NCI-H1694 treated with DMSO at 0.1 percent for 48 hours (cell line): ENCODE data around the gene SPATA4.
"Not testable (repeated sequence)": the region's sequence is repeated elsewhere in the genome, so short reads cannot be mapped to it uniquely, and the experiment has no call there.

ENCODE experiments used
- DNase-seq: peaks from one replicate; lab custom pipeline; 2025; lab: John Stamatoyannopoulos, UW

Gene SPATA4

GRCh38 chr4:176195184-176195978 is at the start of gene SPATA4:
Gene SPATA4, minus strand, starts transcription at chr4:176195585. Its CDS starts 23 bp downstream, at chr4:176195562.
- peak; percentile 58 for DNase-seq

GRCh38 chr4:176242764-176243347 is 47.5 kb upstream of the SPATA4 start:
- DNase-seq = no peak

- DNase-seq = no peak
Measured at GRCh38 chr4:176241703-176242102, 46.3 kb upstream of the SPATA4 start.

- DNase-seq = no peak
Measured at GRCh38 chr4:176238826-176239225, 43.4 kb upstream of the SPATA4 start.

- no peak for DNase-seq
Measured at GRCh38 chr4:176238157-176238610, 42.8 kb upstream of the SPATA4 start.

GRCh38 chr4:176236946-176237345 is 41.6 kb upstream of the SPATA4 start:
- DNase-seq = no peak

GRCh38 chr4:176230836-176231235 is 35.5 kb upstream of the SPATA4 start:
- peak; percentile 34 for DNase-seq

- DNase-seq = no peak
Measured at GRCh38 chr4:176229645-176230044, 34.3 kb upstream of the SPATA4 start.

- DNase-seq = no peak
Measured at GRCh38 chr4:176226736-176227135, 31.4 kb upstream of the SPATA4 start.

GRCh38 chr4:176223561-176223960 is 28.2 kb upstream of the SPATA4 start:
- DNase-seq = no peak

- no peak for DNase-seq
Measured at GRCh38 chr4:176222149-176222548, 26.8 kb upstream of the SPATA4 start.

- no peak for DNase-seq
Measured at GRCh38 chr4:176217510-176217909, 22.1 kb upstream of the SPATA4 start.

GRCh38 chr4:176212351-176212750 is 17.0 kb upstream of the SPATA4 start:
- not testable (repeated sequence) for DNase-seq

GRCh38 chr4:176210579-176211296 is 15.4 kb upstream of the SPATA4 start:
- no peak for DNase-seq

GRCh38 chr4:176210101-176210500 is 14.7 kb upstream of the SPATA4 start:
- DNase-seq = no peak

GRCh38 chr4:176209535-176209934 is 14.2 kb upstream of the SPATA4 start:
- DNase-seq = no peak

GRCh38 chr4:176207839-176208238 is 12.5 kb upstream of the SPATA4 start:
- DNase-seq = no peak

GRCh38 chr4:176205299-176205698 is 9.9 kb upstream of the SPATA4 start:
- no peak for DNase-seq

- no peak for DNase-seq
Measured at GRCh38 chr4:176198316-176198903, 3.0 kb upstream of the SPATA4 start.

- DNase-seq = no peak
Measured at GRCh38 chr4:176193938-176194337, 1.4 kb downstream of the SPATA4 start.

GRCh38 chr4:176193126-176193525 is 2.3 kb downstream of the SPATA4 start:
- no peak for DNase-seq

GRCh38 chr4:176191974-176192373 is 3.4 kb downstream of the SPATA4 start:
- peak; percentile 45 for DNase-seq
